Measurements from ENCODE around the gene CHCHD4.

DNA sequence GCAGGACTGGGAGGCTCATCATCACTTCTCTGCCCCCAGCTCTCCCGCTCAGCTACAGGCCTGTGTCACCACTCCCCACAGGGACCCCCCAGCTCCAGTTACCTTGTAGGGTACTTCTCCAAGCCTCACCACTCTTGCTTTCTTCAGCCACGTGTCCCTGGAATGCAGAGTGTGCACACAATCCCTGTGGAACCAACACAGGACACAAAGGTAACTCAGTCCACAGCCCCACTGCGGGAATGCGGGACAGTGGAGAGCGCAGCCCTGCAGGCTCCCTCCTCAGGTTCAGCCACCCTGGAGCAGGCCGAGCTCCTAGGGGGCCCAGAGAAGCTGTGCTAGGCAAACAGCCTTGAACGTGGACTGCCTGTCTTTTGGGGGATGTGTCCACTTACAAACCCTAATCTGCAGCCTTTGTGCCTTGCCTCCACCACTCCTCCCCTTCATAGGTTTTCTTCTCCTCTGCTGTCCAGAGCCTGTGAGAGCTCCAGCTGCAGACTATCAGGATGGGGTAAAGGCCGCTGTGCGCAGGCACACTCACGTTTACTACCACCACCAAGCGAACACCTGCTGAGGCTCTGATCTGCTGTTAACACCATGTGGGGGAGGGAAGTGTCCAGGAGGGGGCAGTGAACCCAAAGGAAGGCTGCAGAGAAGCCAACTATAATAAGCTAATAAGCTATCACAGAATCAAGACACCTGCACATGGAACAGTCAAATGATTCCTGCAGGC, 27.7 kb upstream of the CHCHD4 start:
- TF ChIP-seq, protein P1, sequence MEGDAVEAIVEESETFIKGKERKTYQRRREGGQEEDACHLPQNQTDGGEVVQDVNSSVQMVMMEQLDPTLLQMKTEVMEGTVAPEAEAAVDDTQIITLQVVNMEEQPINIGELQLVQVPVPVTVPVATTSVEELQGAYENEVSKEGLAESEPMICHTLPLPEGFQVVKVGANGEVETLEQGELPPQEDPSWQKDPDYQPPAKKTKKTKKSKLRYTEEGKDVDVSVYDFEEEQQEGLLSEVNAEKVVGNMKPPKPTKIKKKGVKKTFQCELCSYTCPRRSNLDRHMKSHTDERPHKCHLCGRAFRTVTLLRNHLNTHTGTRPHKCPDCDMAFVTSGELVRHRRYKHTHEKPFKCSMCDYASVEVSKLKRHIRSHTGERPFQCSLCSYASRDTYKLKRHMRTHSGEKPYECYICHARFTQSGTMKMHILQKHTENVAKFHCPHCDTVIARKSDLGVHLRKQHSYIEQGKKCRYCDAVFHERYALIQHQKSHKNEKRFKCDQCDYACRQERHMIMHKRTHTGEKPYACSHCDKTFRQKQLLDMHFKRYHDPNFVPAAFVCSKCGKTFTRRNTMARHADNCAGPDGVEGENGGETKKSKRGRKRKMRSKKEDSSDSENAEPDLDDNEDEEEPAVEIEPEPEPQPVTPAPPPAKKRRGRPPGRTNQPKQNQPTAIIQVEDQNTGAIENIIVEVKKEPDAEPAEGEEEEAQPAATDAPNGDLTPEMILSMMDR (IDR thresholded peaks at IDR 0.05), result no peak; the same call in 1 of the 2 replicates
- TF ChIP-seq, protein P2, sequence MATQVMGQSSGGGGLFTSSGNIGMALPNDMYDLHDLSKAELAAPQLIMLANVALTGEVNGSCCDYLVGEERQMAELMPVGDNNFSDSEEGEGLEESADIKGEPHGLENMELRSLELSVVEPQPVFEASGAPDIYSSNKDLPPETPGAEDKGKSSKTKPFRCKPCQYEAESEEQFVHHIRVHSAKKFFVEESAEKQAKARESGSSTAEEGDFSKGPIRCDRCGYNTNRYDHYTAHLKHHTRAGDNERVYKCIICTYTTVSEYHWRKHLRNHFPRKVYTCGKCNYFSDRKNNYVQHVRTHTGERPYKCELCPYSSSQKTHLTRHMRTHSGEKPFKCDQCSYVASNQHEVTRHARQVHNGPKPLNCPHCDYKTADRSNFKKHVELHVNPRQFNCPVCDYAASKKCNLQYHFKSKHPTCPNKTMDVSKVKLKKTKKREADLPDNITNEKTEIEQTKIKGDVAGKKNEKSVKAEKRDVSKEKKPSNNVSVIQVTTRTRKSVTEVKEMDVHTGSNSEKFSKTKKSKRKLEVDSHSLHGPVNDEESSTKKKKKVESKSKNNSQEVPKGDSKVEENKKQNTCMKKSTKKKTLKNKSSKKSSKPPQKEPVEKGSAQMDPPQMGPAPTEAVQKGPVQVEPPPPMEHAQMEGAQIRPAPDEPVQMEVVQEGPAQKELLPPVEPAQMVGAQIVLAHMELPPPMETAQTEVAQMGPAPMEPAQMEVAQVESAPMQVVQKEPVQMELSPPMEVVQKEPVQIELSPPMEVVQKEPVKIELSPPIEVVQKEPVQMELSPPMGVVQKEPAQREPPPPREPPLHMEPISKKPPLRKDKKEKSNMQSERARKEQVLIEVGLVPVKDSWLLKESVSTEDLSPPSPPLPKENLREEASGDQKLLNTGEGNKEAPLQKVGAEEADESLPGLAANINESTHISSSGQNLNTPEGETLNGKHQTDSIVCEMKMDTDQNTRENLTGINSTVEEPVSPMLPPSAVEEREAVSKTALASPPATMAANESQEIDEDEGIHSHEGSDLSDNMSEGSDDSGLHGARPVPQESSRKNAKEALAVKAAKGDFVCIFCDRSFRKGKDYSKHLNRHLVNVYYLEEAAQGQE (IDR thresholded peaks at IDR 0.05; ENCODE audit: insufficient read depth in 1 of 2, low read depth in 2 of 2, low read length in 1 of 2), result no peak

All from Panc1 (cell line).